22Rv1 (cell line): ENCODE measurements around the gene GMDS.

Experiments
- CTCF ChIP-seq: fragments of 450-650 bp; IDR thresholded peaks from 2 replicates; pipeline ENCODE4 v1.5.1; 2017; ENCODE audit warnings: mild to moderate bottlenecking
- ZFX ChIP-seq: fragments of 450-650 bp; IDR thresholded peaks from 2 replicates; pipeline ENCODE4 v1.6.1; 2017; ENCODE audit warnings: antibody characterized with exemption, borderline replicate concordance

GRCh38 chr6:1579096-1579495, 666.3 kb downstream of the GMDS start:
- TF ChIP-seq CTCF, result no peak
- no peak for TF ChIP-seq ZFX
